BJ (cell line): Measurements from ENCODE around the gene NFIA. TPM values are rescaled to one million over a fixed set of nuclear protein-coding genes. Genes with fewer than 3 reads are reported as not detected.

ENCODE experiments used
- CTCF ChIA-PET: fragments of 350-600 bp; formaldehyde crosslinking; extraction: SDS; loops from one replicate; lab custom pipeline; 2021; ENCODE audit warnings: antibody characterized with exemption, inconsistent platforms; lab: Yijun Ruan, JAX
- POLR2A ChIA-PET: fragments of 300-600 bp; sonication (Branson Sonifier 250); formaldehyde crosslinking; extraction: SDS; loops from one replicate; lab custom pipeline; 2021; ENCODE audit warnings: antibody characterized with exemption; lab: Charles Lee
- DNase-seq: peaks from one replicate; pipeline ENCODE4 v3.0.0-alpha.2; 2011; ENCODE audit warnings: low read depth
- H3K27me3 ChIP-seq: 2 replicates; pipeline ENCODE4 v1.6.0; 2011; ENCODE audit warnings: low read length; ENCODE audit not compliant: control insufficient read depth, insufficient read depth
- H3K36me3 ChIP-seq: 2 replicates; pipeline ENCODE4 v1.5.1; 2011; ENCODE audit warnings: low read length; ENCODE audit not compliant: control insufficient read depth, insufficient read depth
- H3K4me3 ChIP-seq: 2 replicates; pipeline ENCODE4 v1.5.1; 2011; ENCODE audit warnings: low read depth, mild to moderate bottlenecking, control low read depth, low read length
- CTCF ChIP-seq: IDR thresholded peaks from 2 replicates; pipeline ENCODE4 v1.5.1; 2011; ENCODE audit warnings: low read depth, mild to moderate bottlenecking, control low read depth, inconsistent platforms, low read length, moderate library complexity; ENCODE audit not compliant: insufficient read depth
- polyA plus RNA-seq: library from polyadenylated mRNA; depleted of rRNA; stranded (reverse); fragments of >200 nt; gene quantifications from 2 replicates; pipeline ENCODE4 v1.2.3, GENCODE V29; 2011

The NFIA gene
- polyA plus RNA-seq, 1 experiment, result 4.5 TPM

GRCh38 chr1:61447106-61447967 lies 365.0 kb downstream of the NFIA start:
- Histone ChIP-seq H3K36me3 (no peaks in the 10 kb centered on the region), H3K4me3 (no peak overlapping the region), H3K27me3 (no peaks in the 10 kb centered on the region; the same call in 1 of the 2 replicates)
- DNase-seq, result no peak
- TF ChIP-seq CTCF, result no peak
- CTCF ChIA-PET, result interaction anchor here (1.0 to 2.4 kb wide), 3 partner anchors 9 to 405 kb away, joined by 3 to 8 read pairs (median 3); no protein-coding TSS in a partner anchor
- POLR2A ChIA-PET, result no interaction called here

- POLR2A ChIA-PET, result no interaction called here
Measured at GRCh38 chr1:61447968-61448430, 365.6 kb downstream of the NFIA start.

GRCh38 chr1:61448914-61449313 lies 366.6 kb downstream of the NFIA start:
- ChIA-PET CTCF (no interaction called here), POLR2A (no interaction called here)
- Histone ChIP-seq H3K4me3 (no peak overlapping the region), H3K36me3 (no peaks in the 10 kb centered on the region), H3K27me3 (no peaks in the 10 kb centered on the region; the same call in 1 of the 2 replicates)
- no peak for DNase-seq
- no peak for TF ChIP-seq CTCF

More at GRCh38 chr1:61447968-61448430, 365.6 kb downstream of the NFIA start:
- Histone ChIP-seq H3K4me3 (no peak overlapping the region), H3K27me3 (no peaks in the 10 kb centered on the region; the same call in 1 of the 2 replicates), H3K36me3 (no peaks in the 10 kb centered on the region)
- DNase-seq, result no peak
- TF ChIP-seq CTCF, result no peak
- CTCF ChIA-PET, result interaction anchor here (1.0 to 2.4 kb wide), 3 partner anchors 9 to 405 kb away, joined by 3 to 8 read pairs (median 3); no protein-coding TSS in a partner anchor

- Histone ChIP-seq H3K27me3 (no peaks in the 10 kb centered on the region; the same call in 1 of the 2 replicates), H3K36me3 (no peaks in the 10 kb centered on the region), H3K4me3 (no peak overlapping the region)
- no peak for DNase-seq
- ChIA-PET CTCF (no interaction called here), POLR2A (no interaction called here)
- no peak for TF ChIP-seq CTCF
Measured at GRCh38 chr1:61449410-61449809, 367.0 kb downstream of the NFIA start.

GRCh38 chr1:61450454-61450853 lies 368.1 kb downstream of the NFIA start:
- H3K27me3 ChIP-seq, result no peaks in the 10 kb centered on the region; the same call in 1 of the 2 replicates
- no peak overlapping the region for H3K4me3 ChIP-seq
- DNase-seq, result no peak
- ChIA-PET POLR2A (no interaction called here), CTCF (no interaction called here)
- H3K36me3 ChIP-seq, result no peaks in the 10 kb centered on the region
- no peak for TF ChIP-seq CTCF
